ENCODE results near the gene NUDT4. TPM values are rescaled to one million over a fixed set of nuclear protein-coding genes. Genes with fewer than 3 reads are reported as not detected.
A peak's percentile ranks its signal among the peaks of the same experiment; 100 is the strongest.

Gene NUDT4
- total and polyA plus RNA-seq, 9 of the 15 experiments (the other 6 are each of a cell fraction or from before 2014, with no cell fraction given), result 38.1 to 164 (median 99.2) TPM

GRCh38 chr12:93336291-93336741 is 41.4 kb upstream of the NUDT4 start:
- ChIA-PET CTCF (ENCODE audit: low intra/inter-chr PET ratio) (no interaction called here), POLR2A (no interaction called here)
- Histone ChIP-seq H3K9ac (ENCODE audit: insufficient read depth in 1 of 2, low read depth in 2 of 2, low read length in 2 of 2) (peak overlapping the region in 1 of 2 experiments; percentile 17; a peak in 1 of 4 replicates), H3K79me2 (ENCODE audit: control insufficient read depth, insufficient read depth, low read length) (no peaks in the 10 kb centered on the region), H3K4me3 (no peak overlapping the region), H3K4me2 (ENCODE audit: insufficient read depth, low read length) (no peak overlapping the region), H3K27ac (ENCODE audit: extremely low read depth, low read depth, low read length) (peak overlapping the region; percentile 38; the same call in 1 of the 3 replicates), H3K9me1 (ENCODE audit: control insufficient read depth, insufficient read depth, low read length) (no peaks in the 10 kb centered on the region), H4K20me1 (replicated peaks; ENCODE audit: control insufficient read depth, insufficient read depth, low read length) (no peaks in the 10 kb centered on the region), H3K9me3 (replicated peaks; ENCODE audit: control insufficient read depth, insufficient read depth, low read depth, low read length) (no peaks in the 10 kb centered on the region), H3K36me3 (ENCODE audit: control insufficient read depth, insufficient read depth, low read length) (no peaks in the 10 kb centered on the region), H3K27me3 (ENCODE audit: control insufficient read depth in 2 of 2, insufficient read depth in 2 of 2, low read length in 2 of 2) (no peaks in the 10 kb centered on the region), H3K4me1 (replicated peaks in 1 of 2; ENCODE audit: control insufficient read depth in 2 of 2, insufficient read depth in 2 of 2, low read length in 2 of 2) (peaks cover 13 to 22% of the 10 kb centered on the region in 2 experiments; a peak in 4 of 5 replicates), H2AFZ (ENCODE audit: low read depth, low read length) (peak overlapping the region; percentile 71)
- WGBS (ENCODE audit: insufficient coverage, low coverage, missing lambda C conversion rate), result 34% methylated on average over 4 of the region's 4 CpGs
- intact Hi-C loops (cut with micrococcal nuclease), result no loop called here
- in situ Hi-C loops (cut with MboI), result no loop called here
- FAIRE-seq (no peak), DNase-seq (ENCODE audit: extremely low read depth in 1 of 4, low spot score in 3 of 4) (no peak), ATAC-seq (peak; percentile 46)
- no TSS peak for BruUV-seq (replicated peaks)
- TF ChIP-seq NFE2 (IDR thresholded peaks at IDR 0.05; ENCODE audit: low read depth), result no peak
- TF ChIP-seq YBX1 (IDR thresholded peaks at IDR 0.05), result no peak
- no peak for TF ChIP-seq ESRRB (CRISPR knock-in tag; IDR thresholded peaks at IDR 0.05; ENCODE audit: borderline replicate concordance)
- TF ChIP-seq SPI1 (IDR thresholded peaks at IDR 0.05; ENCODE audit: borderline replicate concordance, low read depth, low read length), result peak; percentile 50; the same call in 1 of the 2 replicates
- no peak for TF ChIP-seq ZNF436 (CRISPR knock-in tag; IDR thresholded peaks at IDR 0.05)
- no peak for TF ChIP-seq NFATC3 (IDR thresholded peaks at IDR 0.05)
- TF ChIP-seq PBX2 (CRISPR knock-in tag; IDR thresholded peaks at IDR 0.05; ENCODE audit: low read depth), result no peak
- no peak for TF ChIP-seq PBX2 (tag; conservative IDR thresholded peaks at IDR 0.05; ENCODE audit: low read depth)
- no peak for TF ChIP-seq NR2C2 (CRISPR knock-in tag; IDR thresholded peaks at IDR 0.05)
- TF ChIP-seq NR2C2 (tag; IDR thresholded peaks at IDR 0.05), result peak; percentile 7; the same call in 1 of the 2 replicates
- no peak for TF ChIP-seq GATAD2B (IDR thresholded peaks at IDR 0.05; ENCODE audit: borderline replicate concordance)
- no peak for TF ChIP-seq CUX1 (CRISPR knock-in tag; IDR thresholded peaks at IDR 0.05)
- no peak for TF ChIP-seq CTCFL (IDR thresholded peaks at IDR 0.05; ENCODE audit: borderline replicate concordance, insufficient read depth, low read depth, low read length, poor library complexity, severe bottlenecking)
- TF ChIP-seq NCOA1 (IDR thresholded peaks at IDR 0.05; ENCODE audit: low read depth), result no peak
